ENCODE data around the gene UBE2D2. TPM values are rescaled to one million over a fixed set of nuclear protein-coding genes. Genes with fewer than 3 reads are reported as not detected.

The UBE2D2 gene
- total and polyA plus RNA-seq, 4 donors: 84.1 to 97.8 (median 91.2) TPM

DNA sequence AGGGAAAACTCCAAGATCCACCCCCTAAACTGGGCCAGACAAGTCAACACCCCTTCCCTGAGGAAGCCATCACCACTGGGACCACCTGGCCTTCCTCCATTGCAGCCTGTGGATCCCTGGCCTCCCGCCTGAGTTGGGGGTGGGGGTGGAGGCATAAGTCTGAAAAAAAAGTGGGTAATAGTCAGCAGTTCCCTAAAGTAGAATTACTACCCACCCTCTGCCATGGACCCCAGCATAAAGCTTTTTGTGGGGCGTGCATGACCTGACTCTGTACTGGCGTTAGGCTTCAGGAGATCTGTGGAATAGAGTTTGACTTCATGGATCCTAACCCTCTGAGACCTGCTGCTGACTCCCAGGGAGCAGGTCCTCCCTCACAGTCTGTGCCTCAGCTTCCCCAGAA is 85.0 kb downstream of the UBE2D2 start:
- DNase-seq: no peak
- Histone ChIP-seq H3K9me3 (ENCODE audit: control insufficient read depth in 4 of 4, insufficient read depth in 3 of 4, low read length in 3 of 4) (no peaks in the 10 kb centered on the region), H3K9ac (ENCODE audit: insufficient read depth in 1 of 2, low read length in 2 of 2) (no peak overlapping the region), H3K36me3 (ENCODE audit: control insufficient read depth in 4 of 4, insufficient read depth in 4 of 4, low read length in 4 of 4) (no peaks in the 10 kb centered on the region), H3K4me3 (no peak overlapping the region), H3K27ac (ENCODE audit: low read depth in 1 of 2, low read length in 1 of 2) (no peak overlapping the region), H3K27me3 (ENCODE audit: control insufficient read depth in 3 of 3, insufficient read depth in 3 of 3, low read length in 2 of 3) (no peaks in the 10 kb centered on the region), H3K4me1 (ENCODE audit: control insufficient read depth in 5 of 5, insufficient read depth in 5 of 5, low read length in 5 of 5) (peaks cover 0 to 60% (median 15%) of the 10 kb centered on the region in 5 donors)
- TF ChIP-seq, protein P1, sequence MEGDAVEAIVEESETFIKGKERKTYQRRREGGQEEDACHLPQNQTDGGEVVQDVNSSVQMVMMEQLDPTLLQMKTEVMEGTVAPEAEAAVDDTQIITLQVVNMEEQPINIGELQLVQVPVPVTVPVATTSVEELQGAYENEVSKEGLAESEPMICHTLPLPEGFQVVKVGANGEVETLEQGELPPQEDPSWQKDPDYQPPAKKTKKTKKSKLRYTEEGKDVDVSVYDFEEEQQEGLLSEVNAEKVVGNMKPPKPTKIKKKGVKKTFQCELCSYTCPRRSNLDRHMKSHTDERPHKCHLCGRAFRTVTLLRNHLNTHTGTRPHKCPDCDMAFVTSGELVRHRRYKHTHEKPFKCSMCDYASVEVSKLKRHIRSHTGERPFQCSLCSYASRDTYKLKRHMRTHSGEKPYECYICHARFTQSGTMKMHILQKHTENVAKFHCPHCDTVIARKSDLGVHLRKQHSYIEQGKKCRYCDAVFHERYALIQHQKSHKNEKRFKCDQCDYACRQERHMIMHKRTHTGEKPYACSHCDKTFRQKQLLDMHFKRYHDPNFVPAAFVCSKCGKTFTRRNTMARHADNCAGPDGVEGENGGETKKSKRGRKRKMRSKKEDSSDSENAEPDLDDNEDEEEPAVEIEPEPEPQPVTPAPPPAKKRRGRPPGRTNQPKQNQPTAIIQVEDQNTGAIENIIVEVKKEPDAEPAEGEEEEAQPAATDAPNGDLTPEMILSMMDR (IDR thresholded peaks at IDR 0.05; ENCODE audit: control extremely low read depth, extremely low read depth): no peak
- ATAC-seq (ENCODE audit: insufficient read depth, low FRiP score): no peak
- 83 to 91% methylated on average over 3 of the region's 3 CpGs for WGBS, 2 donors

DNA sequence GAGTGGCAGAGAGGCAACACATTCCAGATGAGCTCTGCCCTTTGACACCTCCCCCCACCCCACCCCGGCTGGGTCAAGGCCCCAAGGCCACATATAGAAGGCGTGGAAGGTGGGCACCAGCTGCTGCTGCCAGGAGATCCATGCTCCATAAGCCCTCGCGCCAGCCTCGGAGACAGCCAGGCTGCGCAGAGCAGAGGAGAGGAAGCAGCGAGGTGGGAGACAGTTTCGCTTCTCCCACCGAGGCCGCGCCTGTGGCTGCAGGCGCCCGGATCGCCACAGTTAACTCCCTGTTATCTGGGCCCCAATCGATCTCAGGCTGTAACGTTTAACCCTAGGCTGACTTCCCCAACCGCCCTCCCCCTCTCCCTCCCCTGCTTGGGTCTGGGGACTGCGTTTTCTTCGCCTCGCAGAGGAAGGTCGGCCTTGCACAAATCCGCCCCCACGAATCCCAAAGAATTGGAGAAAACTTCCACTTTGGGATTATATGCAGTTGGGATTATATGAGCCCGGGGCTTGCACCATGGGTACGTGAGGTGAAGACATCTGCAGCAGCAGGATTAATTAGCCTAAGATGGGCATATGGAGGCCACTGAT is 85.9 kb downstream of the UBE2D2 start:
- Histone ChIP-seq H3K4me1 (ENCODE audit: control insufficient read depth in 5 of 5, insufficient read depth in 5 of 5, low read length in 5 of 5) (peaks cover 0 to 65% (median 18%) of the 10 kb centered on the region in 5 donors), H3K9ac (ENCODE audit: insufficient read depth in 1 of 2, low read length in 2 of 2) (peak overlapping the region in 1 of 2 donors; percentile 19), H3K9me3 (ENCODE audit: control insufficient read depth in 4 of 4, insufficient read depth in 3 of 4, low read length in 3 of 4) (no peaks in the 10 kb centered on the region), H3K27me3 (ENCODE audit: control insufficient read depth in 3 of 3, insufficient read depth in 3 of 3, low read length in 2 of 3) (no peaks in the 10 kb centered on the region), H3K36me3 (ENCODE audit: control insufficient read depth in 4 of 4, insufficient read depth in 4 of 4, low read length in 4 of 4) (no peaks in the 10 kb centered on the region), H3K4me3 (no peak overlapping the region), H3K27ac (ENCODE audit: low read depth in 1 of 2, low read length in 1 of 2) (no peak overlapping the region)
- TF ChIP-seq, protein P1 (IDR thresholded peaks at IDR 0.05; ENCODE audit: control extremely low read depth, extremely low read depth): no peak
- peak in 2 of 3 donors; percentile 24 to 33 for DNase-seq
- 12 to 32% methylated on average over 25 of the region's 25 CpGs for WGBS, 2 donors
- ATAC-seq (ENCODE audit: insufficient read depth, low FRiP score): no peak

GRCh38 chr5:139647506-139648204 is 86.5 kb downstream of the UBE2D2 start:
- ATAC-seq (ENCODE audit: insufficient read depth, low FRiP score) (no peak), DNase-seq (peak in 1 of 3 donors; percentile 13)
- TF ChIP-seq, protein P1 (IDR thresholded peaks at IDR 0.05; ENCODE audit: control extremely low read depth, extremely low read depth): no peak
- Histone ChIP-seq H3K9me3 (ENCODE audit: control insufficient read depth in 4 of 4, insufficient read depth in 3 of 4, low read length in 3 of 4) (no peaks in the 10 kb centered on the region), H3K4me1 (ENCODE audit: control insufficient read depth in 5 of 5, insufficient read depth in 5 of 5, low read length in 5 of 5) (peaks cover 0 to 67% (median 20%) of the 10 kb centered on the region in 5 donors), H3K9ac (ENCODE audit: insufficient read depth in 1 of 2, low read length in 2 of 2) (peak overlapping the region in 1 of 2 donors; percentile 19), H3K4me3 (no peak overlapping the region), H3K27ac (ENCODE audit: low read depth in 1 of 2, low read length in 1 of 2) (no peak overlapping the region), H3K36me3 (ENCODE audit: control insufficient read depth in 4 of 4, insufficient read depth in 4 of 4, low read length in 4 of 4) (no peaks in the 10 kb centered on the region), H3K27me3 (ENCODE audit: control insufficient read depth in 3 of 3, insufficient read depth in 3 of 3, low read length in 2 of 3) (no peaks in the 10 kb centered on the region)
- WGBS, 2 donors: 17 to 20% methylated on average over 43 to 46 of the region's 46 CpGs

Data from lung (tissue), 12 donors.